ENCODE data around the gene C20orf96.
"Not testable (repeated sequence)": the region's sequence is repeated elsewhere in the genome, so short reads cannot be mapped to it uniquely, and the experiment has no call there.

Gene C20orf96

DNA sequence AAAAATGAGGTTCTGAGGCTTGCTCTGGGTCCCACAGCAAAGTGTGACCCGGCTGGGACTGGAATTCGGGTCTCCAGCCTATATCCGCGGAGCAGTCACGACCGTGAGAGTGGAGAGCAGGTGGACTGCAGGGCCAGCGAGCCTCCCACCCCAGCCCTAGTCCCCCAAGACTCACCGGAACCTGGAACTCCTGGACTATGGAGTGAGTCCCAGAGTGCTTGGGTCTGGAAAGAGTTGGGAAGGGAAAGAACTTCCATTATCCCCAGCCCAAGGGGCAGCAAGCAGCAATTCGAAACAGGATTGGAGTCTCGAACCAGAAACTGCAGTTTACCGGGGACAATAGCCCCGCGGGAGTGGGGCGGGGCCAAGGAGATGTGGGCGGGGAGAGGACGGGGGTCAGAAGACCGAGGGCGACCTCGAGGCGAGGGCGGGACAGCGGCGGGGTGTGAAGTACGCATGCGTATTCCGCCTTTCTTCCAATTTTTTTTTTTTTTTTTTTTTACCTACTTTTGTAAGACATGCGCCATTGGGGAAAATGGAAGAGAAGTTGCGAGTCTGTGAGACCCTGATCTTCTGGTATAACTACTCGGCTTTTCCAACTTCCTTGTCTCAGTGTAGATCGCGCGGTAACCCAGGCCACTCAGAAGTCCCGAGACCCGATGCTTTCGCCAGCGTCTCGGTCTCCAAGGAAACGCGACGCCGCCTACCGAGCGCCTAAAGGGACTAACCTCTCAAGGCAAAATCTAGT, at the start of gene C20orf96:
TSS of gene C20orf96 (minus strand) at position 667 of the 748 bp plus-strand sequence. CDS start at position 527, 140 bp downstream.
- peak; percentile 91 for DNase-seq

DNA sequence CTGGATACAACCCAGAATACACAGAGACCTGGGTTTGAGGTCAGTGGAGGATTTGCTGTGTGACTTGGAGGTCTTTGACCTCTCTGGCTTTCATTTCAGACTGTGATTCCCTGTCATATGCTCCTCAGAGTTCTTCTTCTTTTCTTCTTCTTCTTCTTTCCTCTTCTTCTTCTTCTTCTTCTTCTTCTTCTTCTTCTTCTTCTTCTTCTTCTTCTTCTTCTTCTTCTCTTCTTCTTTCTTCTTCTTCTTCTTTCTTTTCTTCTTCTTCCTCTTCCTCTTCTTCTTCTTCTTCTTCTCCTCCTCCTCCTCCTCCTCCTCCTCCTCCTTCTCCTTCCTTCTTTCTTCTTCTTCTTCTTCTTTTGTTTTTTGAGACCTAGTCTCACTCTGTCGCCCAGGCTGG, 45.5 kb upstream of the C20orf96 start:
- DNase-seq = not testable (repeated sequence)

GRCh38 chr20:334578-334977, 44.0 kb upstream of the C20orf96 start:
- no peak for DNase-seq

GRCh38 chr20:330233-331149, 39.9 kb upstream of the C20orf96 start:
- DNase-seq = peak; percentile 69

DNA sequence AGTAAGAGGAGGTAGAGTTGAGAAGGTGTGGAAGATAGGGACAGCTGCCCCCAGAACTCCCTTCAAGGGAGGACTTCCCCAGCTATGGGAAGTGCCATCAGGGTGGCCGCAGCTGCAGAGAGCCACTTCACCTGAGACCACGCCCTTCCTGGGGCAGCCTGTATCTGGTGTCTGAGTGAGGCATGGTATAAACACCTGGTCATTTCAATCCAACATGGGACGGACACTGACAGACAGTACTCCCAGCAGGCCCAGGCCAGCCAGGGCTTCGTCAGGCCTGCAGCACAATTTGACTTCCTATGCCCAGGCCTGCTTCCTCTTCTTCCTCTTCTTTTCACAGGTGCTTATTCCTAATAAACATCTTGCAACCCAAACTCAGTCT, 39.3 kb upstream of the C20orf96 start:
- no peak for DNase-seq

DNA sequence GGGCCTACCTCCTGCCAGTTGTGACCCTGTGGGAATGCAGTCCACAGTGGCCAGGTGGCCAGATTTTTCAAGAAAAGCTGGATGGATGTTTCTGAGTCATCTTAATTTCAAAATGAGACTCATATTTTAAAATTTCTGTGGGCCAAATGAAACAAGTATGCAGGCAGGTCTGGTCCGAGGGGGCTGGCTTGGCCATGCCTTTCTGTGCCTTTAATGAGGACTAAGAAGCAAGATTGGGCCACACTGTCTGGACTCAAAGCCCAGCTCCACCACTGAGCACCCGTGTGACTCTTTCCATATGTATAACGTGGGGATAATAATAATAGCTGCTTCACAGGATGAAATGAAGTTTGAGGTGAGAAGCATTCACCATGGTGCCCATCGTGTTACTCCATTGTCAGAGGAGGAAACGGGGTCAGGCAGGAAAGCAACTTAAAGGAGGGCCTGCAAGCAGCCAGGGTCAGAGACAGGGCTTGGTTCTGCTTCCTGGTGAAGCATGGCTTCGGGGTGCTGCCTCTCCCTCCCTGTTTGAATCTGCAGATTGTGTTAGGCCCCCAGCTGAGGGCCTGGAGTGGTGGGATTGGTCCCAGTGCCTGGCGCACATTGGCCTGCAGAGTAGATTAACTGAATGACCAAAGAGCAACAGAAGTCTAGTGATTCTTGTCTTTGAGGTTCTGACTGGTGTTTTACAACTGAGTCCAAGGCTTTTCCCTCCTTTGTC, 38.6 kb upstream of the C20orf96 start:
- no peak for DNase-seq

GRCh38 chr20:328027-328974, 37.8 kb upstream of the C20orf96 start:
- no peak for DNase-seq

GRCh38 chr20:327186-328026, 36.9 kb upstream of the C20orf96 start:
- peak; percentile 81 for DNase-seq

DNA sequence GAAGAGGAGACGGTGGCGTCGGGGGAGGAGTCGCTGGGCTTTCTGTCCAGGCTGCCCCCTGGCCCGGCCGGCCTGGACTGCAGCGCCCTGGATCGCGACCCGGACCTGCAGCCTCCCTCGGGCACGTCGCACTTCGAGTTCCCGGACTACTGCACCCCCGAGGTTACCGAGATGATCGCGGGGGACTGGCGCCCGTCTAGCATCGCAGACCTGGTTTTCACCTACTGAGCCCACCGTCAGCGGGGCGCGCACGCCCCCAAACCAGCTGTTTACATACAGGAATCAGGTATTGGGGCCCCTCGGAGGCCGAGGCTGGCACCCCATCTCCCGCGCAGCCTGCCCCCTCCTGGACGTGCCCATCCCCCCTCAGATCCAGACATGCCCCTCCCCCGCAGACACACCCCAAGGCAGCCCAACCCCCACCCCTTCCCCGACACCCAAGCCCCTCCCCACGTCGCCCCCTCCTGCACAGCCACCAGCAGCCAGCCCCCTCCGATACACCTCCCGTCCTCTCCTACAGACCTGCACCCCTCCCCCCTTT, 36.2 kb upstream of the C20orf96 start:
- DNase-seq = no peak

GRCh38 chr20:325889-326644, 35.5 kb upstream of the C20orf96 start:
- DNase-seq = peak; percentile 53

- peak; percentile 95 for DNase-seq
Measured at GRCh38 chr20:325045-325888, 34.7 kb upstream of the C20orf96 start, which contains the start of gene SOX12. Gene SOX12 (plus strand): TSS chr20:325552. CDS start chr20:325925, 373 bp downstream.

GRCh38 chr20:324177-325044, 33.9 kb upstream of the C20orf96 start:
- peak; percentile 88 for DNase-seq

- DNase-seq = no peak
Measured at GRCh38 chr20:316316-317068, 25.9 kb upstream of the C20orf96 start.

- DNase-seq = no peak
Measured at GRCh38 chr20:313948-314347, 23.4 kb upstream of the C20orf96 start.

- DNase-seq = no peak
Measured at GRCh38 chr20:313402-313801, 22.9 kb upstream of the C20orf96 start.

- no peak for DNase-seq
Measured at GRCh38 chr20:312866-313265, 22.3 kb upstream of the C20orf96 start.

GRCh38 chr20:312067-312466, 21.5 kb upstream of the C20orf96 start:
- no peak for DNase-seq
